Lower leg skin (tissue), 4 donors: Measurements from ENCODE around the gene NANOS1. TPM values are rescaled to one million over a fixed set of nuclear protein-coding genes. Genes with fewer than 3 reads are reported as not detected.
A peak's percentile ranks its signal among the peaks of the same experiment; 100 is the strongest.

Experiments
- DNase-seq, 2 donors: peaks; one replicate each; pipeline ENCODE4 v3.0.0-alpha.2; 2019; ENCODE audit warnings: low spot score in 2 of 2
- H3K4me3 ChIP-seq: fragments of 200-600 bp; sonication (generic); 2 replicates; pipeline ENCODE4 v1.5.1; 2017; ENCODE audit warnings: mild to moderate bottlenecking, low read depth; ENCODE audit not compliant: poor library complexity, severe bottlenecking
- POLR2A ChIP-seq, 2 donors: fragments of 450-650 bp; IDR thresholded peaks; one replicate each; pipeline ENCODE4 v1.6.1; 2016 to 2017; ENCODE audit warnings: antibody characterized with exemption in 2 of 2, mild to moderate bottlenecking in 1 of 2, moderate library complexity in 1 of 2
- WGBS, 2 donors: methylation state at CpG; one replicate each; pipeline ENCODE4 v1.1.5; 2018; 5-methylcytosine and 5-hydroxymethylcytosine counted together
- intact Hi-C: fragments of 100-400 bp; cut with DNase I; formaldehyde crosslinking; loops from one replicate; pipeline ENCODE4 v1.15.0; 2023; ENCODE audit warnings: low total_unique reads
- total RNA-seq, 4 donors: library from RNA; depleted of rRNA; stranded (reverse); fragments of >200 nt; gene quantifications; one replicate each; pipeline ENCODE4 v1.1.0, GENCODE V29; 2016
- TF ChIP-seq, protein P1 (sequence below), 3 donors: fragments of 450-650 bp; IDR thresholded peaks; one replicate each; pipeline ENCODE4 v1.5.1; 2016; ENCODE audit warnings: antibody characterized with exemption in 3 of 3, mild to moderate bottlenecking in 3 of 3, moderate library complexity in 2 of 3

NANOS1 gene
- total RNA-seq, 4 donors from 2014 or later = 0.34 to 3.6 (median 1.3) TPM

DNA sequence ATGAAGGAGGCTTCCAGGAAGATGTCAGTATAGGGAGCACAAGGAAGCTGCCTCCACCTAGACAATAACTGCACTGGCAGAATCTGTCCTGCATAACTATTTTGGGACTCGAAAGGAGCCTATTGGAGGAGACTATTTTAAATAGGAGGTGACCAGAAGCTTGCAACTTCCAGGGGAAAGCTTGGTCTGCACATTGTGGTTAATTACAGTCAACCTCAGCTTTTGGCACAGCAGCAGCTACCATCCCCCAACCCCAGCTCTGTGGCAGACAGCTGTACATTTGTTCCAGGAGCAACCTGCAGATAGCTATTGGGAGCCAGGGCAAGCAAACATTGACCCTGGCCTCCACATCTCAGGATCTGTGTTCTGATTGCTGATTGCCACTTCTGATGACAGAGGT lies 46.3 kb upstream of the NANOS1 start:
- no peak overlapping the region for H3K4me3 ChIP-seq
- TF ChIP-seq POLR2A (IDR thresholded peaks at IDR 0.05) = no peak
- 68 to 75% methylated on average over 1 of the region's 1 CpG for WGBS, 2 donors
- intact Hi-C loops = no loop called here
- DNase-seq = peak in 1 of 2 donors; percentile 25

DNA sequence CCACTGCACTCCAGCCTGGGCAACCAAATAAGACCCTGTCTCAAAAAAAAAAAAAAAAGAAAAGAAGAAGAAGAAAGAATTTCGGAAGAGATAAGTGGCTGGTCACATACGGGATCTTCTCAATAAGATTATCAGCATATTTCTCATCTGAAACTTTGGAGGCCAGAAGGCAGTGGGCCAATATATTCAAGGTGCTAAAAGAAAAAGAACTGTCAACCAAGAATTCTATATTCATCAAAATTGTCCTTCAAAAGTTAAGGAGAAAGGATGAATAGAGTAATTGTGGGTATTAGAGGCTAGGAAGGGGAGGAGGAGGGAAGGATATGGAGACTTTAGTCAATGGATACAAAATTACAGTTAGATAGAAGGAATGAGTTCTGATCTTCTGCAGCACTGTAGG lies 43.9 kb upstream of the NANOS1 start:
- WGBS, 2 donors = 93 to 94% methylated on average over 2 of the region's 2 CpGs
- H3K4me3 ChIP-seq = no peak overlapping the region
- no peak for TF ChIP-seq POLR2A (IDR thresholded peaks at IDR 0.05)
- TF ChIP-seq, protein P1, sequence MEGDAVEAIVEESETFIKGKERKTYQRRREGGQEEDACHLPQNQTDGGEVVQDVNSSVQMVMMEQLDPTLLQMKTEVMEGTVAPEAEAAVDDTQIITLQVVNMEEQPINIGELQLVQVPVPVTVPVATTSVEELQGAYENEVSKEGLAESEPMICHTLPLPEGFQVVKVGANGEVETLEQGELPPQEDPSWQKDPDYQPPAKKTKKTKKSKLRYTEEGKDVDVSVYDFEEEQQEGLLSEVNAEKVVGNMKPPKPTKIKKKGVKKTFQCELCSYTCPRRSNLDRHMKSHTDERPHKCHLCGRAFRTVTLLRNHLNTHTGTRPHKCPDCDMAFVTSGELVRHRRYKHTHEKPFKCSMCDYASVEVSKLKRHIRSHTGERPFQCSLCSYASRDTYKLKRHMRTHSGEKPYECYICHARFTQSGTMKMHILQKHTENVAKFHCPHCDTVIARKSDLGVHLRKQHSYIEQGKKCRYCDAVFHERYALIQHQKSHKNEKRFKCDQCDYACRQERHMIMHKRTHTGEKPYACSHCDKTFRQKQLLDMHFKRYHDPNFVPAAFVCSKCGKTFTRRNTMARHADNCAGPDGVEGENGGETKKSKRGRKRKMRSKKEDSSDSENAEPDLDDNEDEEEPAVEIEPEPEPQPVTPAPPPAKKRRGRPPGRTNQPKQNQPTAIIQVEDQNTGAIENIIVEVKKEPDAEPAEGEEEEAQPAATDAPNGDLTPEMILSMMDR (IDR thresholded peaks at IDR 0.05) = no peak
- no peak for DNase-seq
- intact Hi-C loops = no loop called here

DNA sequence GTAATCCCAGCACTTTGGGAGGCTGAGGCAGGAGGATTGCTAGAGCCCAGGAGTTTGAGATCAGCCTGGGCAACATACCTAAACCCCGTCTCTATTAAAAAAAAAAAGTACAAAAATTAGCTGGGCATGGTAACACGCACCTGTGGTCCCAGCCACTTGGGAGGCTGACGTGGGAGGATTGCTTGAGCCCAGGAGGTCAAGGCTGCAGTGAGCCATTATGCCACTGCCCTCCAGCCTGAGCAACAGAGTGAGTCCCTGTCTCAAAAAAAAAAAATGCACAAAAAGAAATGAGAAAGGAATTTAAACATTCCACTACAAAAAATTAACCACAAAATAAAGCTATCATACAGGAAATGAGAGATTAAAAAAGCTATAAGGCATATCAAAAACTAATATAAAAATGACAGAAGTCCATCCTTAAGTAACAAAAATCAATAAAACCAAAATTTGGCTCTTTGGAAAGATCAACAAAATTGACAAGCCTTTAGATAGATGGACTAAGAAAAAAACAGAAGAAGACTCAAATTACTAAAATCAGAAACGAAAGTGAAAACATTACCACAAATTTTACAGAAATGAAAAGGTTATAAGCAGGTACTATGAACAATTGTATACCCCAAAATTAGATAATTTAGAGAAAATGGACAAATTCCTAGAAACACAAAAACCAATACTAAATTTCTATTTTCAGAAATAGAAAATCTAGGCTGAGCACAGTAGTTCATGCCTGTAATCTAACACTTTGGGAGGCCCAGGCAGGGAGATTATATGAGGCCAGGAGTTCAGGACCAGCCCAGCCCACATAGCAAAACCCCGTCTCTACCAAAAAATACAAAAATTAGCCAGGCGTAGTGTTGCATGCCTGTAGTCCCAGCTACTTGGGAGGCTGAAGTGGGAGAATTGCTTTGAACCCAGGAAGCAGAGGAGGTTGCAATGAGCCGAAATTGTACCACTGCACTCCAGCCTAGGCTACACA lies 42.4 kb upstream of the NANOS1 start:
- DNase-seq = no peak
- TF ChIP-seq, protein P1 (IDR thresholded peaks at IDR 0.05) = no peak
- TF ChIP-seq POLR2A (IDR thresholded peaks at IDR 0.05) = no peak

DNA sequence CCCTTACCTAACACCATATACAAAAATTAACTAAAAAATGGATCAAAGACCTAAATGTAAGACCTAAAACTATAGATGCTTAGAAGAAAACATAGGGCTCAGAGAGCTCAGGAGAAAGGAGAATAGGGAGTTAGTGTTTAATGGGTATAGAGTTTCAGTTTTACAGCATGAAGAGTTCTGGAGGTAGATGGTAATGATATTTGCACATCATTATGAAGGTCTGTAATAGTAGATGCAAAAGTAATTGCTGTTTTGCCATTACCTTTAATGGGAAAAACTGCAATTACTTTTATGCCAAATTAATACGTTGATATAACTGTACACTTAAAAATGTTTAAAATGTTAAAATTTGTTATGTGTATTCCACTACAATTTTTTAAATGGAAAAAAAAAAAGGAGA lies 39.2 kb upstream of the NANOS1 start:
- no peak for DNase-seq
- H3K4me3 ChIP-seq = no peak overlapping the region
- TF ChIP-seq, protein P1 (IDR thresholded peaks at IDR 0.05) = no peak
- TF ChIP-seq POLR2A (IDR thresholded peaks at IDR 0.05) = no peak
- intact Hi-C loops = no loop called here
- WGBS, 2 donors = 91 to 93% methylated on average over 1 of the region's 1 CpG

More for the DNA sequence above, 42.4 kb upstream of the NANOS1 start:
- whole genome bisulfite sequencing, 2 donors = 68 to 80% methylated on average over 7 of the region's 7 CpGs
- intact Hi-C loops = no loop called here
- no peak overlapping the region for H3K4me3 ChIP-seq

DNA sequence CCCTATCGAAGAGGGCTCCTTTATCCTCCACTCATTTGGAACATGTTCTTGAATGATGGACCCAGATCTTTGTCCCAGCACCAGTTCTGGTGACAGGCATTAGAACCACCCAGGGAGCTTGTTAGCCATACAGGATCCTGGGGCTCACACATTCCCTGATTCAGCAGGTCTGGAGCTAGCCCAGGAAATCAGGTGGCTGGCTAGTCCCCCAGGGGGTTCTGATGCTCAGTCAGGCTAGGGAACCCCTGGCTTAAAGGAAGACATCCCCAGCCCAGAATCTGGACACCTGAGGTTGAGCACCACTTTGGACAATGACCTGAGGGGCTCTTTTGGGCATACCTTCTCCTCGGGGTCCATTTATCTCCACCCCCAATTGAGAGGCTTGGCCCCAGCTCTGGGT lies 37.0 kb upstream of the NANOS1 start:
- WGBS, 2 donors = 65 to 82% methylated on average over 2 of the region's 2 CpGs
- H3K4me3 ChIP-seq = no peak overlapping the region
- intact Hi-C loops = no loop called here
- no peak for TF ChIP-seq POLR2A (IDR thresholded peaks at IDR 0.05)
- no peak for DNase-seq

DNA sequence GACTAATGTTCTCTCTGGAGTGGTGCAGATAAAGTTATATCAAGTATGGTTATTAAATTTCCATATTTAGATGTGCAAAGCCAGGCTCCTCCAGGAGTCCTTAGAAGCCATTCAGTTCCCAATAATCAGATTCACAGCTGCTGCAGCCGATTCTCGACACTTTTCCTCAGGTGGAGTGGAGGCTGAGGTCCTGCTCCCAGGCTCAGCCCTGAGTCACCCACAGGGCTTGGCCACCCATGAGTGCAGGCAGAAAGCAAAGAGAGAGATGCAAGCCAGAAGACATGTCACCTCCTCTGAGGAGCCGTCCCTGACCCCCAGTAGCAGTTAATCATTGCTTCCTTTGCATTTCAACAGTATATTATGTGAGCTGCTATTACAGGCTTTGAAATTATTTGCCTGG lies 36.3 kb upstream of the NANOS1 start:
- intact Hi-C loops = no loop called here
- no peak for DNase-seq
- TF ChIP-seq, protein P1 (IDR thresholded peaks at IDR 0.05) = no peak
- 88 to 90% methylated on average over 3 of the region's 3 CpGs for WGBS, 2 donors
- H3K4me3 ChIP-seq = no peak overlapping the region
